ENCODE results near the gene TNFRSF8. TPM values are rescaled to one million over a fixed set of nuclear protein-coding genes. Genes with fewer than 3 reads are reported as not detected.

The TNFRSF8 gene
- total RNA-seq, 4 donors from 2014 or later: 1.1 to 2.6 (median 1.4) TPM

DNA sequence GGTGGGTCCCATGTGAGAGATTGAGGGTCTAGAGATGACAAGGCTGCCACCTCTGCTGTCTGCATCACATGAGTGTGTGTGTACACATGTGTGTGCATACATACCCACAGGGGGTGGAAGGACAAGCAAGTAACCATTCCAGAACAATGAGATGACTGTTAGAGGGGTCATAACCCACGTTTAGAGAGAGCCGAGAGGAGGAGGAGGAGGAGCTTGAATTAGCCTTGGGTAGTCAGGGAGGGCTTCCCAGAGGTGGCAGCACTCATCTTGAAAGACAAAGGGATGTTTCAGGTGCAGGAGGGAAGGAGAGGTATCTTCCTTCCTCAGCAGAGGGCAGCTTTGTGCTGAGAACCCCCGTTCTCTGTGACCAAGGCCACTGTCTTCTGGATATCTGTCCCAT, 125.0 kb downstream of the TNFRSF8 start:
- in situ Hi-C loops (cut with MboI; ENCODE audit: low sequenced_read_pairs in 4 of 4): no loop called here
- Histone ChIP-seq H3K9me3 (no peaks in the 10 kb centered on the region), H3K27me3 (peaks cover 0 to 4% (median 0%) of the 10 kb centered on the region in 3 donors), H3K27ac (peak overlapping the region in 2 of 4 donors; percentile 11 to 85), H3K36me3 (peaks cover 0 to 13% of the 10 kb centered on the region in 2 donors), H3K4me1 (peaks cover 35 to 47% of the 10 kb centered on the region in 2 donors), H3K4me3 (no peak overlapping the region)
- ATAC-seq (no peak), DNase-seq (no peak)
- intact Hi-C loops (cut with DNase I; ENCODE audit: low total_unique reads): loop anchor here (5.0 kb wide), 2 partner anchors 46 to 61 kb away; no protein-coding TSS in a partner anchor
- TF ChIP-seq, protein P1, sequence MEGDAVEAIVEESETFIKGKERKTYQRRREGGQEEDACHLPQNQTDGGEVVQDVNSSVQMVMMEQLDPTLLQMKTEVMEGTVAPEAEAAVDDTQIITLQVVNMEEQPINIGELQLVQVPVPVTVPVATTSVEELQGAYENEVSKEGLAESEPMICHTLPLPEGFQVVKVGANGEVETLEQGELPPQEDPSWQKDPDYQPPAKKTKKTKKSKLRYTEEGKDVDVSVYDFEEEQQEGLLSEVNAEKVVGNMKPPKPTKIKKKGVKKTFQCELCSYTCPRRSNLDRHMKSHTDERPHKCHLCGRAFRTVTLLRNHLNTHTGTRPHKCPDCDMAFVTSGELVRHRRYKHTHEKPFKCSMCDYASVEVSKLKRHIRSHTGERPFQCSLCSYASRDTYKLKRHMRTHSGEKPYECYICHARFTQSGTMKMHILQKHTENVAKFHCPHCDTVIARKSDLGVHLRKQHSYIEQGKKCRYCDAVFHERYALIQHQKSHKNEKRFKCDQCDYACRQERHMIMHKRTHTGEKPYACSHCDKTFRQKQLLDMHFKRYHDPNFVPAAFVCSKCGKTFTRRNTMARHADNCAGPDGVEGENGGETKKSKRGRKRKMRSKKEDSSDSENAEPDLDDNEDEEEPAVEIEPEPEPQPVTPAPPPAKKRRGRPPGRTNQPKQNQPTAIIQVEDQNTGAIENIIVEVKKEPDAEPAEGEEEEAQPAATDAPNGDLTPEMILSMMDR (IDR thresholded peaks at IDR 0.05 in 4 of 5, conservative IDR thresholded peaks at IDR 0.05 in 1 of 5): no peak
- TF ChIP-seq POLR2A (IDR thresholded peaks at IDR 0.05): no peak

DNA sequence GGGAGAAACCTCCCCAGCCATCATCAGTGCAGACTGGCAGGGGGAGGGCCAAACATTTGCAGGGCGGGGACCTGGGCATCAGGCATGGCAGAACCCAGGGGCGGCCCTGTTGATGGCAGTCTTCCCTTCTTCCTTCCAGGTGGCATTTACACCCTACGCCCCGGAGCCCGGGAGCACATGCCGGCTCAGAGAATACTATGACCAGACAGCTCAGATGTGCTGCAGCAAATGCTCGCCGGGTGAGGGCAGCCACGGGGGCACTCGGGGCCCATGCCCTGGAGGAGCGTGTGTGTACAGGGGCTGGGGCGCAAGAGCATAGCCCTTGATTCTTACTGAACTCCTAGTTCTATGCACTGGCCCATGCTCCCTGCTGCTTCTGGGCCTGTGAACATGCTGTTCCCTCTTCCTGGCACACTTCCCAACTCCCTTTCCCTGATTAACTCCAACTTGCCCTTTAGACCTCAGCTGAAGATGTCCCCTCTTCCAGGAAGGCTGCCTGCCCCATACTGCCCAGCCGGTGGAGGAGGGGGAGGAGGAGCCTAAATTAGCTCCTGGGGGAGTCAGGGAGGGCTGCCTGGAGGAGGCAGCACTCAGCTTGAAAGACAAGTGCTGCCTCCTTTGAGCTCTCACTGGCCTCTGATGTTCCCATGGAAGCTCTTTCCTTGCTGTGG, 125.7 kb downstream of the TNFRSF8 start:
- DNase-seq (no peak), ATAC-seq (peak; percentile 18 to 20)
- peak overlapping the region in 1 of 4 donors; percentile 85 for H3K27ac ChIP-seq
- H3K4me1 ChIP-seq: peaks cover 35 to 42% of the 10 kb centered on the region in 2 donors
- H3K4me3 ChIP-seq: no peak overlapping the region
- intact Hi-C loops (cut with DNase I; ENCODE audit: low total_unique reads) (loop anchor here (5.0 kb wide), 2 partner anchors 46 to 61 kb away; no protein-coding TSS in a partner anchor), in situ Hi-C loops (cut with MboI; ENCODE audit: low sequenced_read_pairs in 4 of 4) (no loop called here)
- TF ChIP-seq, protein P1 (IDR thresholded peaks at IDR 0.05 in 4 of 5, conservative IDR thresholded peaks at IDR 0.05 in 1 of 5): no peak
- no peak for TF ChIP-seq POLR2A (IDR thresholded peaks at IDR 0.05)
- peaks cover 0 to 4% (median 0%) of the 10 kb centered on the region in 3 donors for H3K27me3 ChIP-seq
- peaks cover 0 to 18% of the 10 kb centered on the region in 2 donors for H3K36me3 ChIP-seq
- H3K9me3 ChIP-seq: no peaks in the 10 kb centered on the region

DNA sequence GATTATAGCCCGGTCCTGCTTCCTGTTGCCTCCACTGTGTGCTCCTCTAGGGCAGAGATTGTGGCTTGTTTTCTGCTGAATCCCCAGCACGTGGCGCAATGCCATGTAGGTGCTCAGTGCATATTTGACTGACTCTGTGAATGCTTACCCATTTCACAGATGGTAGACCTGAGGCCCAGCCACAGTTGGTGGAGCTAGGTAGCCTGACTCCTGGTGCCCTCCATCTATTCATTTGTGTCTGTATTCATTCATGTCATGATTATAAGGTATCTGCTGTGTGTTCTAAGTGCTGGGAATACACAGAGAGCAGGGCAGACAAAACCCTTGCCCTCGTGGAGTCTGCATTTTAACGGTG, 126.2 kb downstream of the TNFRSF8 start:
- ATAC-seq (no peak), DNase-seq (no peak)
- H3K27me3 ChIP-seq: peaks cover 0 to 4% (median 0%) of the 10 kb centered on the region in 3 donors

DNA sequence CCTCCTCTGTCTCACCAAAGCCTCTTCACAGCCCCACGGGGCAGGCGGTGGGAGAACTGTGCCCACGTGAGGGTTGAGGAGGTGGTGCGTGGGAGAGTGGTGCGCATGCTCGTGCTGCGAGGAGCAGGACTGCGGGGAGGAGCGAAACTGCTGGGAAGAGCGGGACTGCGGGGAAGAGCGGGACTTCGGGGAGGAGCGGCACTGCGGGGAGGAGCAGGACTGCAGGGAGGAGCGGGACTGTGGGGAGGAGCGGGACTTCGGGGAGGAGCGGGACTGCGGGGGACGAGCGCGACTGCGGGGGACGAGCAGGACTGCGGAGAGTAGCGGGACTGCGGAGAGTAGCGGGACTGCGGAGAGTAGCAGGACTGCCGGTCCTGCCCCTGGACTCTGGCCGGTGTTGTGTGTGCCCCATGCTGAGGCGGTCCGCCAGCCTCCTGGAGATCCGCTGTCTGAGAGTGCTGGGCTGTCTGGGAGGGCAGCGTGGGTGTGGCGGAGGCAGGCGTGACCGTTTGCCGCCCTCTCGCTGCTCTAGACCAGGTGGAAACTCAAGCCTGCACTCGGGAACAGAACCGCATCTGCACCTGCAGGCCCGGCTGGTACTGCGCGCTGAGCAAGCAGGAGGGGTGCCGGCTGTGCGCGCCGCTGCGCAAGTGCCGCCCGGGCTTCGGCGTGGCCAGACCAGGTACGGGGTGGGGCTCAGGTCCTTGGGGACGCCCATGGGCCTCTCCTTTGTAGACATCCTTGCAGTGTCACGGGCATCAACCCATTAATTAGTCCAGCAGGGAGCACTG, 128.3 kb downstream of the TNFRSF8 start:
- TF ChIP-seq POLR2A (IDR thresholded peaks at IDR 0.05): no peak
- TF ChIP-seq, protein P1 (IDR thresholded peaks at IDR 0.05 in 4 of 5, conservative IDR thresholded peaks at IDR 0.05 in 1 of 5): no peak
- Histone ChIP-seq H3K27ac (no peak overlapping the region), H3K27me3 (no peaks in the 10 kb centered on the region), H3K36me3 (peaks cover 0 to 21% of the 10 kb centered on the region in 2 donors), H3K4me1 (peaks cover 15 to 24% of the 10 kb centered on the region in 2 donors), H3K4me3 (no peak overlapping the region), H3K9me3 (no peaks in the 10 kb centered on the region)
- ATAC-seq (no peak), DNase-seq (no peak)
- intact Hi-C loops (cut with DNase I; ENCODE audit: low total_unique reads): no loop called here
- in situ Hi-C loops (cut with MboI; ENCODE audit: low sequenced_read_pairs in 4 of 4): no loop called here

More for the DNA sequence above, 126.2 kb downstream of the TNFRSF8 start:
- Histone ChIP-seq H3K4me1 (peaks cover 35 to 41% of the 10 kb centered on the region in 2 donors), H3K36me3 (peaks cover 0 to 21% of the 10 kb centered on the region in 2 donors), H3K9me3 (no peaks in the 10 kb centered on the region), H3K27ac (peak overlapping the region in 1 of 4 donors; percentile 85), H3K4me3 (no peak overlapping the region)
- intact Hi-C loops (cut with DNase I; ENCODE audit: low total_unique reads) (loop anchor here (5.0 kb wide), 2 partner anchors 47 to 62 kb away; no protein-coding TSS in a partner anchor), in situ Hi-C loops (cut with MboI; ENCODE audit: low sequenced_read_pairs in 4 of 4) (no loop called here)
- TF ChIP-seq, protein P1 (IDR thresholded peaks at IDR 0.05 in 4 of 5, conservative IDR thresholded peaks at IDR 0.05 in 1 of 5): no peak
- TF ChIP-seq POLR2A (IDR thresholded peaks at IDR 0.05): no peak

Small RNA genes lying within 50 kb of the gene (microRNA-seq; reads per million reads assigned to microRNA genes)
- 0 reads per million in 2 donors for gene MIR4632 (ENCODE audit: borderline replicate concordance in 2 of 2)
- 0 to 1.2 reads per million in 2 donors for gene MIR6729 (ENCODE audit: borderline replicate concordance in 2 of 2)
- 0 reads per million in 2 donors for gene MIR7846 (ENCODE audit: borderline replicate concordance in 2 of 2)

Other genes starting within 250 kb of the TNFRSF8 start
- gene NPPA, start 215.5 kb upstream of the TNFRSF8 start, total RNA-seq: 1 to 10 TPM in 2 of 4 donors, under 1 TPM in 1, not detected in 1; 0.53 to 4.2 (median 1.9) TPM
- not detected for gene NPPB, start 204.4 kb upstream of the TNFRSF8 start, total RNA-seq
- 100 to 1,000 TPM in 1 of 4 donors, 10 to 100 TPM in 3; 71.0 to 126 (median 85.1) TPM for gene KIAA2013, start 136.9 kb upstream of the TNFRSF8 start, total RNA-seq
- 10 to 100 TPM; 23.9 to 66.5 (median 54.8) TPM for gene PLOD1, start 128.6 kb upstream of the TNFRSF8 start, total RNA-seq
- gene MFN2, start 82.9 kb upstream of the TNFRSF8 start, total RNA-seq: 100 to 1,000 TPM; 176 to 282 (median 217) TPM
- 10 to 100 TPM; 32.4 to 43.1 (median 40.1) TPM for gene MIIP, start 43.8 kb upstream of the TNFRSF8 start, total RNA-seq
- 10 to 100 TPM; 14.0 to 29.5 (median 18.8) TPM for gene TNFRSF1B, start 103.7 kb downstream of the TNFRSF8 start, total RNA-seq
- 10 to 100 TPM; 60.9 to 91.6 (median 71.6) TPM for gene VPS13D, start 166.7 kb downstream of the TNFRSF8 start, total RNA-seq